Left lobe of liver (tissue), 2 donors: ENCODE data around the gene THPO. TPM values are rescaled to one million over a fixed set of nuclear protein-coding genes. Genes with fewer than 3 reads are reported as not detected.
"Not testable (repeated sequence)": the region's sequence is repeated elsewhere in the genome, so short reads cannot be mapped to it uniquely, and the experiment has no call there.

Experiments
- ATAC-seq: fragments of 200-7000 bp; cut with Tn5 transposase; one replicate; pipeline ENCODE4 v1.9.1; 2020; ENCODE audit warnings: mild to moderate bottlenecking, moderate library complexity
- DNase-seq: peaks from one replicate; pipeline ENCODE4 v3.0.0-alpha.2; 2020; ENCODE audit warnings: low spot score
- total RNA-seq: library from RNA; stranded (reverse); gene quantifications from one replicate; pipeline ENCODE4 v1.2.1, GENCODE V29; 2021
- donor health status: DM: no; HTN: no; CAD: no; lungs with moderate emphysema.
- donor health status: DM: no; HTN: yes; CAD: no.

The THPO gene
- total RNA-seq, 1 donor from 2014 or later, result 8.5 TPM

GRCh38 chr3:184352897-184353545, 25.0 kb downstream of the THPO start:
- DNase-seq, result no peak

GRCh38 chr3:184352149-184352785, 25.7 kb downstream of the THPO start:
- peak; percentile 85 for DNase-seq
- ATAC-seq, result peak; percentile 89

More at GRCh38 chr3:184352897-184353545, 25.0 kb downstream of the THPO start:
- peak; percentile 8 for ATAC-seq

- ATAC-seq (no peak), DNase-seq (no peak)
These were observed 26.4 kb downstream of the THPO start for GRCh38 chr3:184351511-184352148.

- ATAC-seq (no peak), DNase-seq (no peak)
These were observed 27.4 kb downstream of the THPO start for GRCh38 chr3:184350618-184351017.

GRCh38 chr3:184349563-184350470, 28.2 kb downstream of the THPO start:
- DNase-seq, result no peak
- no peak for ATAC-seq

GRCh38 chr3:184348057-184348382, 30.0 kb downstream of the THPO start:
- no peak for ATAC-seq
- DNase-seq, result no peak

- ATAC-seq (no peak), DNase-seq (no peak)
These were observed 30.5 kb downstream of the THPO start for GRCh38 chr3:184347321-184348056.

GRCh38 chr3:184346480-184347190, 31.4 kb downstream of the THPO start:
- DNase-seq, result peak; percentile 45

GRCh38 chr3:184345317-184346144, 32.5 kb downstream of the THPO start:
- ATAC-seq (peak; percentile 94), DNase-seq (peak; percentile 76)

More at GRCh38 chr3:184346480-184347190, 31.4 kb downstream of the THPO start:
- ATAC-seq, result no peak

GRCh38 chr3:184344579-184345316, 33.3 kb downstream of the THPO start:
- no peak for ATAC-seq
- DNase-seq, result no peak

GRCh38 chr3:184343200-184343876, 34.7 kb downstream of the THPO start:
- no peak for ATAC-seq
- DNase-seq, result no peak

- DNase-seq (no peak), ATAC-seq (no peak)
These were observed 36.1 kb downstream of the THPO start for GRCh38 chr3:184341925-184342324.

GRCh38 chr3:184339451-184340135, 38.4 kb downstream of the THPO start:
- ATAC-seq, DNase-seq: not testable (repeated sequence)

GRCh38 chr3:184339001-184339400, 39.0 kb downstream of the THPO start:
- no peak for DNase-seq

GRCh38 chr3:184338511-184338945, 39.5 kb downstream of the THPO start:
- DNase-seq (peak; percentile 51), ATAC-seq (no peak)

More at GRCh38 chr3:184339001-184339400, 39.0 kb downstream of the THPO start:
- no peak for ATAC-seq

GRCh38 chr3:184337981-184338380, 40.0 kb downstream of the THPO start:
- no peak for ATAC-seq
- DNase-seq, result peak; percentile 42

- ATAC-seq, result no peak
These were observed 40.6 kb downstream of the THPO start, which contains the start of gene FAM131A for GRCh38 chr3:184337399-184337714. Gene FAM131A, plus strand, starts transcription at chr3:184337600. Its CDS starts 31 bp downstream, at chr3:184337631.

More at GRCh38 chr3:184337399-184337714, 40.6 kb downstream of the THPO start, which contains the start of gene FAM131A:
- DNase-seq, result no peak
